Measurements from ENCODE around the gene SMURF1. TPM values are rescaled to one million over a fixed set of nuclear protein-coding genes. Genes with fewer than 3 reads are reported as not detected.

SMURF1 gene
- total RNA-seq, 4 donors from 2014 or later = 28.2 to 35.4 (median 31.1) TPM

DNA sequence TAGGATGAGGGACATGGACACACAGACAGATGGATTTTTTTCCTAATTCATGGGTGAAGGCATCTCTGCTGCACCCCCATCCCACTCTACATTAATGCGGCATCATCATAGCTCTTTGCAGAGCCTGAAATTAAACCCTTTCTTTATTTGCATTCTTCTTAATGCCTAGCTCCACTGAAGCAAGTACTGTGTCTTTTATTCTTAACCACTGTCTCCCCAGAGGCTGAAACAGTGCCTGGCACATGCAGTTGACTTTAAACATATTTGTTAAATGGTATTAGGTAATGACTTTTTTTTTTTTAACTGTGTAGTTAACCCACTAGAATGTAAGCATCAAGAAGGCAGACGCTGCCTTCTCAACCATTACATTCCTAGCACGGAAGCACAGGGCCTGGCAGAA, 73.5 kb downstream of the SMURF1 start:
- peaks cover 0 to 45% (median 12%) of the 10 kb centered on the region in 4 donors for H3K4me1 ChIP-seq
- H3K9me3 ChIP-seq = no peaks in the 10 kb centered on the region
- 86 to 93% methylated on average over 3 of the region's 3 CpGs for WGBS, 2 donors
- TF ChIP-seq, protein P1, sequence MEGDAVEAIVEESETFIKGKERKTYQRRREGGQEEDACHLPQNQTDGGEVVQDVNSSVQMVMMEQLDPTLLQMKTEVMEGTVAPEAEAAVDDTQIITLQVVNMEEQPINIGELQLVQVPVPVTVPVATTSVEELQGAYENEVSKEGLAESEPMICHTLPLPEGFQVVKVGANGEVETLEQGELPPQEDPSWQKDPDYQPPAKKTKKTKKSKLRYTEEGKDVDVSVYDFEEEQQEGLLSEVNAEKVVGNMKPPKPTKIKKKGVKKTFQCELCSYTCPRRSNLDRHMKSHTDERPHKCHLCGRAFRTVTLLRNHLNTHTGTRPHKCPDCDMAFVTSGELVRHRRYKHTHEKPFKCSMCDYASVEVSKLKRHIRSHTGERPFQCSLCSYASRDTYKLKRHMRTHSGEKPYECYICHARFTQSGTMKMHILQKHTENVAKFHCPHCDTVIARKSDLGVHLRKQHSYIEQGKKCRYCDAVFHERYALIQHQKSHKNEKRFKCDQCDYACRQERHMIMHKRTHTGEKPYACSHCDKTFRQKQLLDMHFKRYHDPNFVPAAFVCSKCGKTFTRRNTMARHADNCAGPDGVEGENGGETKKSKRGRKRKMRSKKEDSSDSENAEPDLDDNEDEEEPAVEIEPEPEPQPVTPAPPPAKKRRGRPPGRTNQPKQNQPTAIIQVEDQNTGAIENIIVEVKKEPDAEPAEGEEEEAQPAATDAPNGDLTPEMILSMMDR (IDR thresholded peaks at IDR 0.05) = no peak
- TF ChIP-seq EP300 (IDR thresholded peaks at IDR 0.05) = no peak
- TF ChIP-seq POLR2A (IDR thresholded peaks at IDR 0.05) = no peak
- no peak overlapping the region for H3K27ac ChIP-seq
- H3K36me3 ChIP-seq = no peaks in the 10 kb centered on the region
- H3K4me3 ChIP-seq = no peak overlapping the region
- DNase-seq (ENCODE audit: low spot score in 2 of 2) = no peak
- H3K27me3 ChIP-seq = no peaks in the 10 kb centered on the region

DNA sequence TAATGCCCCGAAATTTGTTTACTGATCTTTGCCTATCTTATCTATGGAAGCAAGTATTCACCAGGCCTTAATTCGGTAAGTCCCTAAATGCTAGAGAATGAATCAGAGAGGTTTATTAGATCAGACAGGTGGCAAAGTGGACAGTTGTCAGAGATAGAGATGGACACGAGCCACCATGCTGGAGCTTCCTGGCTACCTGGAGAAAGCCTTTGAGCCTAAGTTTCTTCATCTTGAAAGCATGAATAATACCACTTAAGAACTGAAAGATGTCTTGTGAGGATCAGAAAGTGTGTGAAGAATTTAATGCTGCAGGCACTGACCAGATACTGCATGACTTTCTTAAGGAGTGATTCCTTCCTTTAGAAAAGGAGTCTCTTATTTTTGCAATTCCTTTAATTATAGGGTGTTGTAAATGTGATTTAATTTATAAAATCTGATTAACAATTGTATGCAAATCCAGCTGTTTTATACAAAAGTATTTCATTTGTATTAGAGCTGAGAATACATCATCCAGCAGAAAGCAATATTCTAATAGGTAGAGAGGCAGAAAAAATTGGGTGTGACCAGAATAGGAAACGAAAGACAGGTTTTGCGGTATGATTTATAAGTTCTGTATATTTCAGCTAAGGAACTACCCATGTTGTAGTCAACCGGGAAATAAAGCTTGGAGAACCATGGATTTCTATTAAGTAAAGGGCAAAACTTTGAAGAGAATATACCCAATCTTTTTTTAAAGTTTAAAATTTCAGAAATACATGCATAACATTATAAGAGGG, 82.7 kb downstream of the SMURF1 start:
- H3K27me3 ChIP-seq = no peaks in the 10 kb centered on the region
- H3K9me3 ChIP-seq = no peaks in the 10 kb centered on the region
- peaks cover 0 to 38% (median 0%) of the 10 kb centered on the region in 3 donors for H3K36me3 ChIP-seq
- 83 to 88% methylated on average over 6 of the region's 6 CpGs for WGBS, 2 donors
- no peak for TF ChIP-seq POLR2A (IDR thresholded peaks at IDR 0.05)
- no peak for TF ChIP-seq EP300 (IDR thresholded peaks at IDR 0.05)
- TF ChIP-seq, protein P1 (IDR thresholded peaks at IDR 0.05) = no peak
- no peak overlapping the region for H3K27ac ChIP-seq
- DNase-seq (ENCODE audit: low spot score in 2 of 2) = no peak
- no peaks in the 10 kb centered on the region for H3K4me1 ChIP-seq
- no peak overlapping the region for H3K4me3 ChIP-seq

DNA sequence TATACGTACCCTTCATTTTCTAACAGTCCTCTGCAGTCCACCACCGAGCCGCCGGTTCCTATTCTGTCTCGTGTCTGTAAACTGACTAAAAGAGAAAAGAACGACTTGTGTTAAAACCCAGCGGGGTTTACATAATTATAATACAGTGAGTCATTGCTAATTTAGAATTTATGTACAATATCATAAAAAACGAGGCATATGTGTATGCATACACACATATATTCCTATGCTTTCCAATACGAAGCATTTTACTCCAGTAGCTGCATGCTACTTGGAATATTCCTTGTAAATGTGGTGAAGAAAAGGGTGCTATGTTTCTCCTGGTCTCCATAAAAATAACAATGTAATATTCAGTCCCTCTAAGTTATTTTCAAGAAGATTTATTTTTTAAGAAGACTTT, 89.1 kb downstream of the SMURF1 start:
- Histone ChIP-seq H3K27ac (no peak overlapping the region), H3K36me3 (peaks cover 0 to 96% (median 22%) of the 10 kb centered on the region in 3 donors), H3K4me3 (no peak overlapping the region), H3K9me3 (no peaks in the 10 kb centered on the region), H3K27me3 (no peaks in the 10 kb centered on the region), H3K4me1 (no peaks in the 10 kb centered on the region)
- TF ChIP-seq, protein P1 (IDR thresholded peaks at IDR 0.05) = no peak
- TF ChIP-seq EP300 (IDR thresholded peaks at IDR 0.05) (no peak), POLR2A (IDR thresholded peaks at IDR 0.05) (no peak)
- WGBS, 2 donors = 92 to 93% methylated on average over 9 of the region's 9 CpGs
- no peak for DNase-seq (ENCODE audit: low spot score in 2 of 2)

DNA sequence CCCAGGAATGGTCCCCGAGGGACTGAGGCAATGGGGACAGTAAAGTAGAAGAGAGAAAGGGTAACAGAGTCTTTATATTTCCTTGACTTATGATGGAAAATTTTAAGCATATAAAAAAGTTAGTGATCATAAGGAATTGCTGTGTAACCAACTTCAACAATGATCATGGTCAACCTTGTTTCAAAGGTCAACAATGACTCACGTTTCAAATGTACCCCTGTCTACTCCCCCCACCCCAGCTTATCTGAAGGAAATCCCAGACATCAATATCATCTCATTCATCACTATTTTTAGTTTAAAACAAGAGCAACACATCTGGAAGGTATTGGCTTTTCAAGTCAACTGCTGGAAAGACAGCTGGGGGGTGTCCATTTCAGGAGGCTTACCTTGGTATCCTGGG, 92.9 kb downstream of the SMURF1 start:
- Histone ChIP-seq H3K27me3 (no peaks in the 10 kb centered on the region), H3K9me3 (no peaks in the 10 kb centered on the region), H3K4me3 (no peak overlapping the region), H3K27ac (no peak overlapping the region), H3K4me1 (no peaks in the 10 kb centered on the region), H3K36me3 (peaks cover 0 to 100% (median 26%) of the 10 kb centered on the region in 3 donors)
- WGBS, 2 donors = 55 to 62% methylated on average over 2 of the region's 2 CpGs
- no peak for DNase-seq (ENCODE audit: low spot score in 2 of 2)
- TF ChIP-seq EP300 (IDR thresholded peaks at IDR 0.05) (no peak), POLR2A (IDR thresholded peaks at IDR 0.05) (no peak)
- TF ChIP-seq, protein P1 (IDR thresholded peaks at IDR 0.05) = no peak

DNA sequence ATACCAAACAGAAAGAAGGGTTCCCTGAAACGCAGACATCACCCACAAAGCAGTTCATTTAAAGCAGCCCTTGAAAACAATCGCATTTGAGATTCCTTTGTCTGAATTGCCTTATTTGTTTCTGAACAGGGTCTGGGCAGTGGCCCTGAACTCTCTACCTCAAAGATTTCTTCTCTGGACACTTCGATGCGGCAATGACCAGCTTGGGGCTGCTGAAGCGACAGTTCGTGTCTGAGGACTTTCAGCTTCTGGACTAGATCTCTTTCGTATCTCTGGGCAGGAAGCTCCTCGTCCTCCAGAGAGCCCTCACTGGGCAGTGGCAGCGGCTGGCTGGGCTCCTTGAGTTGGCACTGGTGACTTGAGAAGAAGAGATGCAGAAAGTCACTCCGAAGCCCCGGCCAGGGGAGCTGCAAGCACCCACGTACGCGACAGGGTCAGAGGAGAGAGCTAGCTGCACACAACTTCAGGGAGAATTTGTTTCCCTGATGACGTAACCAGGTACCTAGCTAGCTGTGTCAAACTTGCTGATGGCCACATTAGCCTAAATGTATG, 96.3 kb downstream of the SMURF1 start:
- H3K36me3 ChIP-seq = peaks cover 0 to 96% (median 16%) of the 10 kb centered on the region in 3 donors
- H3K9me3 ChIP-seq = no peaks in the 10 kb centered on the region
- DNase-seq (ENCODE audit: low spot score in 2 of 2) = no peak
- no peaks in the 10 kb centered on the region for H3K27me3 ChIP-seq
- H3K4me3 ChIP-seq = no peak overlapping the region
- peak overlapping the region in 1 of 4 donors; percentile 38 for H3K27ac ChIP-seq
- peaks cover 0 to 11% (median 4%) of the 10 kb centered on the region in 4 donors for H3K4me1 ChIP-seq
- TF ChIP-seq EP300 (IDR thresholded peaks at IDR 0.05) (no peak), POLR2A (IDR thresholded peaks at IDR 0.05) (no peak)
- TF ChIP-seq, protein P1 (IDR thresholded peaks at IDR 0.05) = no peak
- 79 to 87% methylated on average over 15 of the region's 15 CpGs for WGBS, 2 donors
